Fibroblast of villous mesenchyme (primary cell): ENCODE data around the gene IFNL2. TPM values are rescaled to one million over a fixed set of nuclear protein-coding genes. Genes with fewer than 3 reads are reported as not detected.

Experiments
- DNase-seq: peaks from one replicate; pipeline ENCODE4 v3.0.0-alpha.2; 2010; ENCODE audit warnings: low read depth
- H3K4me3 ChIP-seq: 2 replicates; pipeline ENCODE4 v1.5.1; 2011; ENCODE audit warnings: low read depth, mild to moderate bottlenecking, low read length
- CTCF ChIP-seq: IDR thresholded peaks from 2 replicates; pipeline ENCODE4 v1.5.1; 2012; ENCODE audit warnings: low read depth, mild to moderate bottlenecking, low read length; ENCODE audit not compliant: insufficient read depth
- total RNA-seq: library from RNA; depleted of rRNA; stranded (reverse); fragments of >200 nt; gene quantifications from 2 replicates; pipeline ENCODE4 v1.2.3, GENCODE V29; 2012

Gene IFNL2
- total RNA-seq, 1 donor: not detected

GRCh38 chr19:39254531-39255345 lies 13.5 kb upstream of the IFNL2 start:
- DNase-seq: no peak
- no peak for TF ChIP-seq CTCF
- no peak overlapping the region for H3K4me3 ChIP-seq

- H3K4me3 ChIP-seq: no peak overlapping the region
- TF ChIP-seq CTCF: no peak
- DNase-seq: no peak
These were observed 11.0 kb upstream of the IFNL2 start for GRCh38 chr19:39257227-39257626.

GRCh38 chr19:39261704-39262103 lies 6.5 kb upstream of the IFNL2 start:
- DNase-seq: no peak
- H3K4me3 ChIP-seq: no peak overlapping the region
- TF ChIP-seq CTCF: no peak

- TF ChIP-seq CTCF: no peak
- DNase-seq: no peak
- no peak overlapping the region for H3K4me3 ChIP-seq
These were observed 5.7 kb upstream of the IFNL2 start for GRCh38 chr19:39262496-39262895.

GRCh38 chr19:39263912-39264305 lies 4.3 kb upstream of the IFNL2 start:
- no peak for TF ChIP-seq CTCF
- DNase-seq: no peak
- no peak overlapping the region for H3K4me3 ChIP-seq

- DNase-seq: no peak
- no peak for TF ChIP-seq CTCF
- no peak overlapping the region for H3K4me3 ChIP-seq
These were observed 3.6 kb upstream of the IFNL2 start for GRCh38 chr19:39264306-39265290.
